SKM-1 treated with dmso at 0.1 percent for 144 hours (cell line): ENCODE data around the gene ATP1A2.
A peak's percentile ranks its signal among the peaks of the same experiment; 100 is the strongest.

Experiments
- DNase-seq: peaks from one replicate; lab custom pipeline; 2025; ENCODE audit not compliant: unreplicated experiment; lab: John Stamatoyannopoulos, UW

The ATP1A2 gene

GRCh38 chr1:160168609-160169369 lies 53.2 kb downstream of the ATP1A2 start:
- DNase-seq = no peak

GRCh38 chr1:160169553-160170399 lies 54.2 kb downstream of the ATP1A2 start:
- peak; percentile 38 for DNase-seq

GRCh38 chr1:160171354-160171753 lies 55.8 kb downstream of the ATP1A2 start:
- DNase-seq = no peak

GRCh38 chr1:160171980-160172379 lies 56.4 kb downstream of the ATP1A2 start:
- DNase-seq = no peak

GRCh38 chr1:160177231-160177630 lies 61.7 kb downstream of the ATP1A2 start:
- DNase-seq = no peak

- DNase-seq = no peak
Observed at GRCh38 chr1:160177667-160178066, 62.1 kb downstream of the ATP1A2 start.

GRCh38 chr1:160178731-160179130 lies 63.2 kb downstream of the ATP1A2 start:
- DNase-seq = no peak

- no peak for DNase-seq
Observed at GRCh38 chr1:160179336-160179735, 63.8 kb downstream of the ATP1A2 start.

GRCh38 chr1:160186246-160186645 lies 70.7 kb downstream of the ATP1A2 start:
- no peak for DNase-seq

- no peak for DNase-seq
Observed at GRCh38 chr1:160186729-160187128, 71.2 kb downstream of the ATP1A2 start.

- no peak for DNase-seq
Observed at GRCh38 chr1:160187407-160187806, 71.8 kb downstream of the ATP1A2 start.

GRCh38 chr1:160188341-160188740 lies 72.8 kb downstream of the ATP1A2 start:
- no peak for DNase-seq

- no peak for DNase-seq
Observed at GRCh38 chr1:160189649-160190625, 74.4 kb downstream of the ATP1A2 start, which contains the start of gene CASQ1. Gene CASQ1, plus strand, starts transcription at chr1:160190575. Its CDS starts 177 bp downstream, at chr1:160190752.

- no peak for DNase-seq
Observed at GRCh38 chr1:160191756-160192155, 76.2 kb downstream of the ATP1A2 start.

GRCh38 chr1:160192234-160192633 lies 76.7 kb downstream of the ATP1A2 start:
- no peak for DNase-seq
